ENCODE results near the gene TJP3.

TJP3 gene

DNA sequence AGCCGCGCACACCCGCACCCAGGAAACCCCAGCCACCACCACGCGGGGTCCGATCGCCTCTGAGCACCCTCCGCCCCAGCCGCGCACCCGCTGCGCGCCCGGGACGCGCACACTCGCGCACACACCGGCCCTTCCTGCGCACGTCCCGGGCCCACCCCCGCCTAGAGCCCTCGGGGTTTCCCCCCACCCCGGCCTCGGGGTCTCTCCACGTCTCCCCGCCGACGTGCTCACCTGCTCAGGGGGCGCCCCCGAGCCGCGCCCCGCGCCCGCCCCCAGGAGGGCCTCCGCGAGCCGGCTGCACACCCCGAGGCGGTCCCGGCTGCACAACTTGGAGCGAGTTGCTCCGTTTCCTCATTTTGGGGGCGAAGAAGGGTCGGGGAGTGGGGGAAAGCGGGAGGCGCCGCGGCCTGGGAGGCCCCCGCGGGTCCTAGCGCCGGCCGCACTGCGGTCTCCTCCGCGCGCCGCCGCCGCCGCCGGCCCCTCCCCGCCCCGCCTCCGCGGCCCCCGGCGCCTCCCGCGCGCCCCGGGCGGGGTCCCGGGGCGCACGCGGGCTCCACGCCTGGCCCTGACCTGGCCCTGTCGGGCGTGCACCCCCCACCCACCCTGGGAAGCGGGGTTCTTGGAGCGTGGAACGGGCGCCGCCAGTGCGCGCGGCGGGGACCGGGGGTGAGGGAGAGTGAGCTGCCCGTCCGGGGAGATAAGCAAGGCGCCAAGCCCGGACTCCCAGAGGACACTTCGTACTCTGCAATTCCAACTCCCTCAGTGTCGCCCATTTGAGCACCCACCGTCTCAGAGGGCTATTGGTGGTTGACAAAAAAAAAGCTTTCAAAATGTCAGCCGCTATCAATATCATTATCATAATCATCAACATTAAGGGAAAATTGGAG lies 78.0 kb downstream of the TJP3 start, which contains the start of gene MATK:
MATK (minus strand) TSS at position 444 of the 887 bp plus-strand sequence. CDS start 1,246 bp downstream, outside the sequence.
- DNase-seq = no peak

DNA sequence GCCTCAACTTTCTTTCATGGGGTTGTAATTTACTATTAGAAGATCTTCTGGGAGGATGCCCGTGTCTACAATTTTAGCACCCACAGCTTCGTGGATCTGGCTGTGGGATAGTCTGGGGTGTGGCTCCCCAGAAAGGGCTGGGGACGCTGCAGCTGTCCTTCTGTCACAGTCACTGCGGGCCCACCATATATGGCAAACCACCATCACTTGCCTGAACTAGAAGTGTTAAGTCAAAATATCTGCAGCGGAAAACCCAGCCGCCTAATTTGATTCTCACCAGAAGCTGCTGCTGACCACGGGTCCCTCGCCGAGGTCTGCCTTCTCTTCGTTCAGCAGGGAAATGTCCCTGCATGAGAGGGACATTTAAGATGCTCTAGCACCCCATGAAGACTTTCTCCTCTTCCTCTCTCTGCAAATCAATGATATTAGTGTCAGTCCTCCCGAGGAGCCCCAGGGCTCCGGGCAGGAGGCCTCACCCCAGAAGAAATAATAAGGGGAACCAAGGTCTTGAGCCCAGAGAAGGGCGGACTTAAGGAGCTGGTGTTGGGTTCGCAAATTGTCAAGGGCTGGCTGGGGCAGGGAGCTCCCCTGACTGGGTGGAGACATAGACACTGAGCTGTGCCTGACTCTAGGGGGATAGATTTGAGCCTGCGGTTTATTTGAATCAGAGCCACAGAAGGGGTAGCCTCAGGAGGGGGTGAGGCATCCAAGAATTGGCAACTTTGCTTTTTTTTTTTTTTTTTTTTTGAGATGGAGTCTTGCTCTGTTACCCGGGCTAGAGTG lies 81.0 kb downstream of the TJP3 start:
- no peak for DNase-seq

DNA sequence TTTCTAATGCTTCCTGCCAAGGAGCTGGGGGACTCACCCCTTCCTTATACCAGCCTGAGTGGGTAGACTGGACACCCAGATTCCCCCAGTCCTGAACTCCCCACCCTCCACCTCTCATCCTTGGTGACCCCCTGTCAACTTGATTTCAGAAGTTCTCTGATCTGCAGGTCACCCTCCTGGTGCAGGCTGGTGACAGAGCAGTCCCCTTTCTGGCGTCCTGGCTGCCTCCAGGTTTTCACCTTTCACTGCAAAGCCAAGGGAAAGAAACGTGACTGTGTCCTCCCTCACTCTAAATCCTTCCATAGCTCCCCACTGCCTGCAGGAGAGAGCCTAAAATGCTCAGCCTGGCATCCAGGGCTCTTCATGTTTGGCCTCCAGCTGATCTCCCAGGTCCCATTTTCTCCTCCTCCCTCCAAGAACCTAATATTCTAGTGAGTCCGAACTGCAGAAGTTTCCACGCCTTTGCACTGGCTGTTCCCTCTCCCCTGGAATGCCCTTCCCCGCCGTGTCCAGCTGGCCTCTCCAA lies 82.1 kb downstream of the TJP3 start:
- no peak for DNase-seq

DNA sequence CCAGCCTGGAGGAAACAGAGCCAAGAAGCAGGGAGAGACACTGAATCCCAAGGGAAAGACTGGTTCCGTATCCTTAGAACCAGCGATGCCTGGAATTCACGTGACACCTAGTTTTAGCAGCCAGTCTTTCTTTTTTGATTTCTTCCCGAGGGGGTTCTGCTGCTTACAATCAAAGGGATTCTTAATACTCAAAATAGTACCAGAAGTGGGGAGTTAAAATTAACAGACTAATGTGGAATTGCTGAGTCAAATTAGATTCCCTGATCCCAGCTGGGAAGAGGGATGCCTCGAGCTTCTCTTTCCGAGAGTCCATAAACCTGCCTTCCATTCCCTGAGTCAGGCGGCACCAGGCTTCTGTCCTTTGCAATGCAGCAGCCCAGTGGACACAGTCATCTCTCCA lies 82.8 kb downstream of the TJP3 start:
- DNase-seq = no peak

DNA sequence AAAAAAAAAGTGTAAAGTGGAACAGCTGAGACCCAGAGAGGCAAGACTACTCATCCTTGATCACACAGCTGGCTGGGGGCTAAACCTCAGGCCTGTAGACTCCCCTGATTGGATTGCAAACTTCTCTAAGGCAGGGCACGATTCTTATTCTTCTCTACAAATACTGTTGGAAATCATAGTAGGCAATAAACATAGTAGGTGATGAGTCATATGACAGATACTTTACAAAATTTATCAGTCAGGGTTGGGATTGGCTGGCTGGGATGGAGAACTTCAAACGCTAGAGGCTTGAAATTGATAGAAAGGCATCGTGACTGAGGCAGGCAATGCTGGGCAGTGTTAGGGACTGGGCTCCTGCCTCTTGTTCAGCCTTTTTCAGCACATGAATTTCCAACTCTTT lies 83.9 kb downstream of the TJP3 start:
- DNase-seq = no peak

DNA sequence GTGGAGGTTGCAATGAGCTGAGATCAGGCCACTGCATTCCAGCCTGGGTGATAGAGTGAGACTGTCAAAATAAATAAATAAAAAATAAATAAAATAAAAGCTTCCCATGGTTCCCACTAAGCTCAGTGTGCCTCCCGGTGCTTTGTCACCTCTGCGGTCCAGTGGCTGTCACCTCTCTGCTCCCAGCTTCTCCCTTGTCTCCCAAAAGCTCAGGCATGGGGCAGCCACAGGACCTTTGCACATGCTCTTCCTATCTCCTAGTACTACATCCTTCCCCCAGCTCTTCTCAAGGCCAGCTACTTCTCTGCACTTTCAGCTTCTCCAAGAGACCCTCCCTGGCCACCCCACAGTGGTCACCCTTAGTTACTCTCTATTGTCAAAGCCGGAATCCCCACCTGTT lies 85.6 kb downstream of the TJP3 start:
- DNase-seq = no peak

DNA sequence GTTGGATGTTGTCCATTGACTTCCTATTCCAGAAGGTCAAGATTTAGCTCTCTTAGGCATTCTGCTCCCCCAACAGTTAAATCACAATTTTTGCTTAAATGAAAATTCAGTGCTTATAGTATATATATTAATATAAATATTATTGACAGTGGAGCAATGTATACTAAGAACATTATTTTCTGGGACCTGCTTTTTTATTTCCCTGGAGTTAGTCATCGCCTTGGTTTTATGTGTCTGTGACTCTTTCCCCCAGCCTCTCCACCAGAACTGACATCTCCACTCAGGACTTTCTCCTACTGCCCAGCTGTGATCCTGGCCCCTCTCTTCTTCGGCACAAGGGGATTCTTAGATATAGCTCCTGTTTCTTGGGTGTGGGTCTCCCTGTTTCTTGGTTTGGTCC lies 88.2 kb downstream of the TJP3 start:
- no peak for DNase-seq

DNA sequence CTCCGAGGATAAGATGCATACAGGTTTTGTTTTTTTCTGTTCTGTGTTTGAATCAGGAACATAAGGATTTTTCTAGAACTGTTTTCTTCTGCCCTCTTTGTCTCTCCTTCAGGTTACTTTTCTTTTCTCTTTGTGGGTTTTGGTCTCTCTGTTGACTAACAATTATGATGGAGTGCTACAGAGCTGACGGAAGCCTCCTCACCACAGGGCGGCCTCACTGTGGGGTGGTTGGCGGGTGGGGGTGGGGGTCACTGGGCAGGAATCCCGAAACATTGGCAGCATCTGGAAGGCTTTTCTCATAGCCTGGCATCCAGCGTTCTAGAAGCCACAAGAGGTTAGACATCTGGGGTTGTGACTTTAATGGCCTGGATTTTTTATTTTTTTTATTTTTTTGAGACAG lies 90.0 kb downstream of the TJP3 start:
- peak in 1 of 2 donors; percentile 32 for DNase-seq
